Activated CD4-positive, alpha-beta memory T cell treated with anti-CD3 and anti-CD28 coated beads, Interleukin-2, amount 10 ng/mL, durations not matched to agents 7 days and 5 days (primary cell): ENCODE data around the gene ZNG1E. TPM values are rescaled to one million over a fixed set of nuclear protein-coding genes. Genes with fewer than 3 reads are reported as not detected.
A peak's percentile ranks its signal among the peaks of the same experiment; 100 is the strongest.
"Not testable (repeated sequence)": the region's sequence is repeated elsewhere in the genome, so short reads cannot be mapped to it uniquely, and the experiment has no call there.

Experiments used
- CTCF ChIA-PET: fragments of 350-600 bp; sonication (Branson Sonifier 250); formaldehyde crosslinking; loops from one replicate; lab custom pipeline; 2021; ENCODE audit warnings: antibody characterized with exemption, inconsistent platforms; lab: Charles Lee
- POLR2A ChIA-PET: fragments of 350-600 bp; sonication (Branson Sonifier 250); formaldehyde crosslinking; loops from one replicate; lab custom pipeline; 2021; ENCODE audit warnings: antibody characterized with exemption; lab: Charles Lee
- DNase-seq: peaks from one replicate; pipeline ENCODE4 v3.0.0-alpha.2; 2020
- H3K27ac Mint-ChIP-seq: one replicate; pipeline ENCODE4 v1.8.0; 2021; ENCODE audit warnings: mild to moderate bottlenecking, mixed read lengths
- H3K27me3 Mint-ChIP-seq: one replicate; pipeline ENCODE4 v1.8.0; 2021; ENCODE audit warnings: mixed read lengths
- H3K36me3 Mint-ChIP-seq: one replicate; pipeline ENCODE4 v1.8.0; 2021; ENCODE audit warnings: low read depth, mixed read lengths
- H3K4me1 Mint-ChIP-seq: one replicate; pipeline ENCODE4 v1.8.0; 2021; ENCODE audit warnings: mixed read lengths
- H3K4me3 Mint-ChIP-seq: one replicate; pipeline ENCODE4 v1.8.0; 2021; ENCODE audit warnings: mild to moderate bottlenecking, mixed read lengths
- H3K9me3 Mint-ChIP-seq: one replicate; pipeline ENCODE4 v1.8.0; 2021; ENCODE audit warnings: mixed read lengths
- total RNA-seq, 2 experiments: library from RNA; stranded (reverse); gene quantifications; one replicate each; pipeline ENCODE4 v1.2.3, GENCODE V29; 2021

ZNG1E gene
- 10 to 100 TPM; 30.6 to 30.7 TPM for total RNA-seq

DNA sequence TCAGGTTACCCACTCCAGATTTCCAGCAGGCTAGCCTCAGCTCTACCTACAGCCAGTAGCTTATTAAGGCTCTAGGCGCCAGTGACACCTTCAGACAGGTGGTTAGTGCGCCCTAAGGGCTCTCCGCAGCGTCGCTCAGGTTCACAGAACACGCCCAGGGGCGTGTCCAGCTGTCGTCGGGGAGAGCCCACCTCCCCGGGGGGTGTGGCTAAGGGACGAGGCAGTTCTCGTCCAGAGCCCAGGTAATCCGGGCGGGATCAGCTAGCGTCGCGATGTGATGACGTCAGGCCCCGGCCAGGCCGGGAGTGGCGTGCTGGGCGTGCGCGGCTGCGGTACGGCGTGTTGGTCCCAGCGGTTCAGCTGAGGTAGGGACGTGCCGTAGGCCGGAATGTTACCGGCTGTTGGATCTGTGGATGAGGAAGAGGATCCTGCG lies at the start of gene ZNG1E:
Gene ZNG1E, plus strand, starts transcription at position 340 of the 433 bp plus-strand sequence. Its CDS starts 49 bp downstream, at position 389.
- DNase-seq: peak; percentile 68
- POLR2A ChIA-PET, CTCF ChIA-PET, H3K4me1 Mint-ChIP-seq, H3K9me3 Mint-ChIP-seq, H3K36me3 Mint-ChIP-seq, H3K27me3 Mint-ChIP-seq: not testable (repeated sequence)
- Mint-ChIP-seq H3K27ac (peak within 1 kb of the TSS; percentile 16), H3K4me3 (peak within 1 kb of the TSS; percentile 70)

DNA sequence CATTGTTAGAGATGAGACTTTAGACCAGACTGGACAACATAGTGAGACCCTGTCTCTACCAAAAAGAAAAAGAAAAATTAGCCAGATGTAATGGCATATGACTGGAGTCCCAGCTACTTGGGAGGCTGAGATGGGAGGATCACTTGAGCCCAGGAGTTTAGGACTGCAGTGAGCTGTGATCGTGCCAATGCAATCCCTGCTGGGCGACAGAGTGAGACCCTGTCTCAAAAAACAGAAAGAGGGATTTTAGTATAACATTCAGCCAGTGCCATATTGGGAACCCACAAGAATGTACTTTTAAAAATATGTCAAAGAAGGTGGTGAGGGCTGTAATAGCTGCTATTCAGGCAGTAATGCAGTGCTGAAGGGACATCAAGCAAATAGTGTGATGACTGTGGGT lies 2.1 kb upstream of the ZNG1E start:
- H3K4me3 Mint-ChIP-seq, H3K27ac Mint-ChIP-seq, H3K27me3 Mint-ChIP-seq, H3K9me3 Mint-ChIP-seq, H3K4me1 Mint-ChIP-seq, POLR2A ChIA-PET, CTCF ChIA-PET, DNase-seq, H3K36me3 Mint-ChIP-seq: not testable (repeated sequence)

DNA sequence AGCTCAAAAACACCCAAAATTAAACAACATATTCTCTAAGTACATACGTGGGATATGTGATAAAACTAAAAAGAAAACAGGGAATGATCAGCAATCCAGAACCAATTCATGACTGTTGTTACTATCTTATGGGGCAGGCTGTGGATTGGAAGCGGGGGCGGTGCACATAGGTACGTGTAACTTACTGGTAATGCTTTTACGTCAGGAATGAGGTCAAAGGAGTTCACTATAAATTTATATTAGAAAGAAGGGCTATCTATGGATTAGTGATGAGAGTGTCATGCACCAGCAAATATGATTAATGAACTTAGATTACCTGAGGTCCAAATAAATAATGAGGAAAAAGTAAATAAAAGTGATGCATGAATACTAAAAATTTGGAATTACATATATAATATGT lies 710 bp upstream of the ZNG1E start:
- POLR2A ChIA-PET, CTCF ChIA-PET, H3K27me3 Mint-ChIP-seq, DNase-seq, H3K9me3 Mint-ChIP-seq, H3K4me1 Mint-ChIP-seq, H3K36me3 Mint-ChIP-seq: not testable (repeated sequence)
- Mint-ChIP-seq H3K4me3 (peak overlapping the region; percentile 56), H3K27ac (peak overlapping the region; percentile 16)

DNA sequence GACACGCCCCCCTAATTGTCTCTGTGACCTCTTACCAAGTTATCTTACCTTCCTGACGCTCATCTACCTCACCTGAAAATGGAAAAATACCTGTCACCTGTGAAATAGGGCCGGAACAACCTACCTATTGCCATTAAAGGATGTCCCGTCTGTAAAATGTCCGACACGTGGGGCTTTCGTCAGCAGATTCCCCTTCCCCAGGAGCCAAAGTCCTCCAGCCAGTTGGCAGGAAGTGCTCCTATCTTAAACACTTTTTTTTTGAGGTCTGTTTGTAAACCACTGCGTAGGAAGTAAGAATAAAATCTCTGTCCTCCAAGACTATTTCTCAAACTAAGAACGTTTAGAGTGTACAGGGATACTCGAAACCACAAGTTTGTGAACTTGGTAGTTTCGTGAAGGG lies 661 bp downstream of the ZNG1E start:
- DNase-seq: peak; percentile 24
- H3K4me3 Mint-ChIP-seq: peak overlapping the region; percentile 70
- POLR2A ChIA-PET, H3K9me3 Mint-ChIP-seq, H3K27me3 Mint-ChIP-seq, CTCF ChIA-PET, H3K4me1 Mint-ChIP-seq, H3K27ac Mint-ChIP-seq, H3K36me3 Mint-ChIP-seq: not testable (repeated sequence)

DNA sequence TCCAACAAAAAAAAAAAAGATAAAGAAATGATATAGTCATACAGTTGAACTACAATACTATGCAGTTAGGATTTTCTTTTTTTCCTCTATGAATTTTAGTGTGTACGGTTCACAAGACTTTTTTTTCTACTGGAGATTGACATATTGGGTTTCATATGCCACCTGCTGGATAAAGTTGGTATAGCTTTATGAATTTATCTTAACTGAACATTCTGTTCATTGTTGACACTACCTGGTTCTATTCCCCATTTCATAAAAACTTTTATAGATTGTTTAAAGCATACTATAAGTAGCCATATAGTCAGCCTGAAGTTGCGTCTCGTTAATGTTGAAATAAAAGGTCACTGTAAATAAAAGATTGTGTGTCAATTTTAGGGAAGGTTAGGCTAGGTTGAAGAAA lies 2.8 kb downstream of the ZNG1E start:
- DNase-seq, H3K27me3 Mint-ChIP-seq, H3K4me3 Mint-ChIP-seq, H3K9me3 Mint-ChIP-seq, H3K4me1 Mint-ChIP-seq, POLR2A ChIA-PET, H3K36me3 Mint-ChIP-seq, CTCF ChIA-PET, H3K27ac Mint-ChIP-seq: not testable (repeated sequence)

GRCh38 chr9:65703550-65703949 lies 27.8 kb downstream of the ZNG1E start:
- H3K27ac Mint-ChIP-seq, POLR2A ChIA-PET, H3K36me3 Mint-ChIP-seq, H3K9me3 Mint-ChIP-seq, H3K4me1 Mint-ChIP-seq, CTCF ChIA-PET, H3K4me3 Mint-ChIP-seq, DNase-seq, H3K27me3 Mint-ChIP-seq: not testable (repeated sequence)

DNA sequence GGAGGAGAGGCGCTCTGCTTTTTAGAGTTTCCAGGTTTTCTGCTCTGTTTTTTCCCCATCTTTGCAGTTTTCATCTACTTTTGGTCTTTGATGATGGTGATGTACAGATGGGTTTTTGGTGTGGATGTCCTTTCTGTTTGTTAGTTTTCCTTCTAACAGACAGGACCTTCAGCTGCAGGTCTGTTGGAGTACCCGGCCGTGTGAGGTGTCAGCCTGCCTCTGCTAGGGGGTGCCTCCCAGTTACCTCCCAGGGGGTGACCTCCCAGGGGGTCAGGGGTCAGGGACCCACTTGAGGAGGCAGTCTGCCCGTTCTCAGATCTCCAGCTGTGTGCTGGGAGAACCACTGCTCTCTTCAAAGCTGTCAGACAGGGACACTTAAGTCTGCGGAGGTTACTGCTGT lies 38.7 kb downstream of the ZNG1E start:
- H3K4me3 Mint-ChIP-seq, POLR2A ChIA-PET, CTCF ChIA-PET, H3K9me3 Mint-ChIP-seq, H3K27me3 Mint-ChIP-seq, H3K27ac Mint-ChIP-seq, DNase-seq, H3K36me3 Mint-ChIP-seq, H3K4me1 Mint-ChIP-seq: not testable (repeated sequence)

DNA sequence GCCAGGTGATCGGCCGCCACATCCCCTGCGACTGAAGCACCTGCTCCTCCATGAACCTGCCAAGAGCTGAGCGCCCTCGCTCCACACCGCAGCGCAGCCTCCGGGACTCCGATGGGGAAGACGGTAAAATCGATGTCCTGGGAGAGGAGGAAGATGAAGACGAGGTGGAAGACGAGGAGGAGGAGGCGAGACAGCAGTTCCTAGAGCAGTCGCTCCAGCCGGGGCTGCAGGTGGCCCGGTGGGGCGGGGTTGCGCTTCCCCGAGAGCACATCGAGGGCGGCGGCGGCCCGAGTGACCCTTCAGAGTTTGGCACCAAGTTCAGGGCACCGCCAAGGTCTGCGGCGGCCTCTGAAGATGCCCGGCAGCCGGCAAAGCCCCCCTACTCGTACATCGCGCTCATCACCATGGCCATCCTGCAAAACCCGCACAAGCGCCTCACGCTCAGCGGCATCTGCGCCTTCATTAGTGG lies 61.4 kb downstream of the ZNG1E start, which contains the start of gene FOXD4L4:
Gene FOXD4L4, plus strand, starts transcription at position 51 of the 469 bp plus-strand sequence. Its CDS starts 0 bp downstream, at position 51.
- CTCF ChIA-PET, POLR2A ChIA-PET, H3K4me3 Mint-ChIP-seq, H3K36me3 Mint-ChIP-seq, H3K4me1 Mint-ChIP-seq, DNase-seq, H3K9me3 Mint-ChIP-seq, H3K27ac Mint-ChIP-seq: not testable (repeated sequence)
- peaks cover 11% of the 10 kb centered on the region for H3K27me3 Mint-ChIP-seq

DNA sequence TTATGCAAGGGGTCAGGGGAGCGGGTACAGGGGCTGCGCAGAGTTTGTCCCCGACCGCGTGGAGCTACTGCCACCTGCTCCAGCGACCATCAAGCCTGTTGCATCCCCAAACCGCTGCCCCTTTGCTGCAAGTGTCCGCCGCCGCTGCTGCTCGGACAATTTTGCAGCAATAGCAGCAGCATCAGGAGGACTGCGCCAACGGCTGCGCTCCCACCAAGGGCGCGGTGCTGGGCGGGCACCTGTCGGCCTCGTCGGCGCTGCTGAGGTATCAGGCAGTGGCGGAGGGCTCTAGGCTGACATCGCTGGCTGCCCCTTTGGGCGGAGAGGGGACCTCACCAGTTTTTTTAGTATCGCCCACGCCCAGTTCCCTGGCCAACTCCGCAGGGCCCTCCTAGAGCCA lies 62.4 kb downstream of the ZNG1E start:
- H3K36me3 Mint-ChIP-seq, H3K4me1 Mint-ChIP-seq, H3K9me3 Mint-ChIP-seq, H3K4me3 Mint-ChIP-seq, H3K27ac Mint-ChIP-seq, DNase-seq, POLR2A ChIA-PET, CTCF ChIA-PET: not testable (repeated sequence)
- peaks cover 11% of the 10 kb centered on the region for H3K27me3 Mint-ChIP-seq

Other genes starting within 250 kb of the ZNG1E start
- under 1 TPM in 1 of 2 experiments, not detected in 1; 0.13 TPM for gene FOXD4L4, start 61.2 kb downstream of the ZNG1E start, total RNA-seq